Spleen (tissue), 11 donors: ENCODE measurements around the gene RPS6KC1. TPM values are rescaled to one million over a fixed set of nuclear protein-coding genes. Genes with fewer than 3 reads are reported as not detected.
"Not testable (repeated sequence)": the region's sequence is repeated elsewhere in the genome, so short reads cannot be mapped to it uniquely, and the experiment has no call there.

Experiments used
- DNase-seq: peaks from one replicate; pipeline ENCODE4 v3.0.0-alpha.2; 2020
- H3K27ac ChIP-seq, 8 donors: fragments of 200-600 bp; sonication (generic) in 7 of 8; 1 replicate in 4 of 8; 2 replicates in 4 of 8; pipeline versions ENCODE4 v1.5.0 to v1.8.0; 2016 to 2021; ENCODE audit warnings: inconsistent platforms in 4 of 8, mild to moderate bottlenecking in 4 of 8, moderate library complexity in 1 of 8
- H3K27me3 ChIP-seq, 7 donors: fragments of 200-600 bp; sonication (generic) in 6 of 7; replicated peaks in 1 of 7; 1 replicate in 4 of 7; 2 replicates in 3 of 7; pipeline versions ENCODE4 v1.5.0 to v1.8.0; 2016 to 2021; ENCODE audit warnings: inconsistent platforms in 3 of 7, mild to moderate bottlenecking in 1 of 7
- H3K36me3 ChIP-seq, 6 donors: fragments of 200-600 bp; sonication (generic) in 5 of 6; 1 replicate in 4 of 6; 2 replicates in 2 of 6; pipeline versions ENCODE4 v1.5.0 to v1.8.0; 2016 to 2021; ENCODE audit warnings: inconsistent platforms in 2 of 6
- H3K4me1 ChIP-seq, 6 donors: fragments of 200-600 bp; sonication (generic) in 5 of 6; 1 replicate in 3 of 6; 2 replicates in 3 of 6; pipeline versions ENCODE4 v1.5.0 to v1.8.0; 2016 to 2021; ENCODE audit warnings: inconsistent platforms in 3 of 6
- H3K4me3 ChIP-seq, 8 donors: fragments of 200-600 bp; sonication (generic) in 7 of 8; 1 replicate in 4 of 8; 2 replicates in 4 of 8; pipeline versions ENCODE4 v1.5.0 to v1.8.0; 2016 to 2021; ENCODE audit warnings: inconsistent platforms in 4 of 8, mild to moderate bottlenecking in 4 of 8, moderate library complexity in 2 of 8
- H3K9me3 ChIP-seq, 8 donors: fragments of 200-600 bp; sonication (generic) in 7 of 8; 1 replicate in 4 of 8; 2 replicates in 4 of 8; pipeline versions ENCODE4 v1.5.0 to v1.8.0; 2016 to 2021; ENCODE audit warnings: inconsistent platforms in 4 of 8
- POLR2A ChIP-seq, 3 donors: fragments of 450-650 bp; IDR thresholded peaks; one replicate each; pipeline ENCODE4 v1.5.1; 2017; ENCODE audit warnings: antibody characterized with exemption in 3 of 3, mild to moderate bottlenecking in 1 of 3
- POLR2AphosphoS5 ChIP-seq, 3 donors: sonication (generic); formaldehyde crosslinking; IDR thresholded peaks; one replicate each; pipeline ENCODE4 v1.5.1; 2017; ENCODE audit warnings: antibody characterized with exemption in 3 of 3
- WGBS, 5 donors: extraction: QIAGEN DNeasy Blood & Tissue Kit in 3 of 5; methylation state at CpG; one replicate each; pipeline versions ENCODE4 v1.1.5 to v1.1.7; 2013 to 2018; 5-methylcytosine and 5-hydroxymethylcytosine counted together
- intact Hi-C: fragments of 100-400 bp; cut with DNase I; formaldehyde crosslinking; loops from one replicate; pipeline ENCODE4 v1.15.0; 2023; ENCODE audit warnings: low total_unique reads
- polyA plus RNA-seq, 3 donors: library from polyadenylated mRNA; stranded (reverse); fragments of 200-250 nt; gene quantifications; one replicate each; pipeline ENCODE4 v1.2.1, GENCODE V29; 2013
- total RNA-seq, 7 donors: library from RNA; depleted of rRNA in 3 of 7; stranded (reverse); fragments of >200 nt in 3 of 7; fragmentation: NEBNext Ultra II Directional in 4 of 7; extraction: Animal tissue kit (Norgen Biotek cat#: 25700) in 4 of 7; gene quantifications; one replicate each; pipeline versions ENCODE4 v1.1.0 to v1.2.1, GENCODE V29; 2016 to 2021
- TF ChIP-seq, protein P1 (sequence below), 11 experiments: fragments of 200-600 bp in 7 of 11; fragments of 450-650 bp in 4 of 11; sonication (generic) in 4 of 11; IDR thresholded peaks in 8 of 11; conservative IDR thresholded peaks in 3 of 11; 1 replicate in 7 of 11; 2 replicates in 4 of 11; pipeline versions ENCODE4 v1.4.0 to v1.8.0; 2016 to 2021; ENCODE audit warnings: antibody characterized with exemption in 11 of 11, inconsistent platforms in 4 of 11, mild to moderate bottlenecking in 1 of 11
- donor health status: healthy with polysubstance abuse.
- donor health status: DM: no; HTN: no; CAD: no; lungs with moderate emphysema.
- donor health status: DM: no; HTN: no; CAD: no.
- donor health status: Bipolar disorder and iron deficiency.
- donor health status: healthy.
- donor health status: DM: no; HTN: no; CAD: no.
- donor health status: DM: yes; HTN: yes; CAD: no.

The RPS6KC1 gene
- total and polyA plus RNA-seq, 10 donors, result 2.8 to 33.5 (median 22.9) TPM

DNA sequence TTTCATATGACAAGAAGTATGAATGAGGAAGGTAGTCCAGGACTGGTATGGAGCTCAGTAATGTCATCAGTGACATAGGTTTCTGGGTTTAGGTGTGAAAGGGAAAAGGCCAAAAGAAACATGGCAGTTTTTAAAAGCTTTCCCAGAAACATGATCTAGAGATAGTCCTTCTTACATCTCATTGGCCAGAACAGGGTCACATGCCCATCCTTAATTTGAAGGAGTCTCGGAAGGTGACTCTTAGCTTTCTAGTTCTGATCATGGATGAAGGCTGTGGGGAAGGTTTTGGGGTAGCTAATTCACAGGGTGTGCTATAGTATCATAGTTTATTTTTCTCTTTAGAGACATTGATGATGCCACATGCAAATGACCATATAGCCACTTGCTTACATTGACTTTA is 55.3 kb downstream of the RPS6KC1 start:
- no peak overlapping the region for H3K4me3 ChIP-seq
- H3K4me1 ChIP-seq, result peaks cover 0 to 21% (median 11%) of the 10 kb centered on the region in 6 donors
- no peak for DNase-seq
- H3K27ac ChIP-seq, result no peak overlapping the region
- peaks cover 0 to 6% (median 0%) of the 10 kb centered on the region in 8 donors for H3K9me3 ChIP-seq
- H3K27me3 ChIP-seq, result no peaks in the 10 kb centered on the region
- whole genome bisulfite sequencing, 5 donors, result 90 to 100% (median 97%) methylated on average over 1 of the region's 1 CpG
- TF ChIP-seq, protein P1, sequence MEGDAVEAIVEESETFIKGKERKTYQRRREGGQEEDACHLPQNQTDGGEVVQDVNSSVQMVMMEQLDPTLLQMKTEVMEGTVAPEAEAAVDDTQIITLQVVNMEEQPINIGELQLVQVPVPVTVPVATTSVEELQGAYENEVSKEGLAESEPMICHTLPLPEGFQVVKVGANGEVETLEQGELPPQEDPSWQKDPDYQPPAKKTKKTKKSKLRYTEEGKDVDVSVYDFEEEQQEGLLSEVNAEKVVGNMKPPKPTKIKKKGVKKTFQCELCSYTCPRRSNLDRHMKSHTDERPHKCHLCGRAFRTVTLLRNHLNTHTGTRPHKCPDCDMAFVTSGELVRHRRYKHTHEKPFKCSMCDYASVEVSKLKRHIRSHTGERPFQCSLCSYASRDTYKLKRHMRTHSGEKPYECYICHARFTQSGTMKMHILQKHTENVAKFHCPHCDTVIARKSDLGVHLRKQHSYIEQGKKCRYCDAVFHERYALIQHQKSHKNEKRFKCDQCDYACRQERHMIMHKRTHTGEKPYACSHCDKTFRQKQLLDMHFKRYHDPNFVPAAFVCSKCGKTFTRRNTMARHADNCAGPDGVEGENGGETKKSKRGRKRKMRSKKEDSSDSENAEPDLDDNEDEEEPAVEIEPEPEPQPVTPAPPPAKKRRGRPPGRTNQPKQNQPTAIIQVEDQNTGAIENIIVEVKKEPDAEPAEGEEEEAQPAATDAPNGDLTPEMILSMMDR (IDR thresholded peaks at IDR 0.05 in 8 of 11, conservative IDR thresholded peaks at IDR 0.05 in 3 of 11), result no peak
- no peak for TF ChIP-seq POLR2AphosphoS5 (IDR thresholded peaks at IDR 0.05)
- no peak for TF ChIP-seq POLR2A (IDR thresholded peaks at IDR 0.05)
- intact Hi-C loops, result no loop called here
- peaks cover 0 to 17% (median 0%) of the 10 kb centered on the region in 6 donors for H3K36me3 ChIP-seq

DNA sequence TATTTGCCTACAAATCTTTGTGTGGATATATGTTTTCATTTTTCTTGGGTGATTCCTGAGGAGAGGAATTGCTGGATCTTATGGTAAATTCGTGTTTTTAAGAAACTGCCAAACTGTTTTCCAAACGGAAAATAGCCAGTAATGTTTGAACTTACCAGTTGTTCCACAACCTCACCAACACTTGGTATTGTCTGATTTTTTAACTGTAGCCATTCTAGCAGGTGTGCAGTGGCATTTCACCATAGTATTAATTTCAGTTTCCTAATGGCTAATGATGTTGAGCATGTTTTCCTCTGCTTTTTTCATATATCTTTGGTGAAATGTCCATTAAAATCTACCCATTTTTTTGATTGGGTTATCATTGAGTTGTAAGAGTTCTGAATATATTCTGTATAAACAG is 56.6 kb downstream of the RPS6KC1 start:
- Histone ChIP-seq H3K36me3 (peaks cover 0 to 17% (median 0%) of the 10 kb centered on the region in 6 donors), H3K4me1 (peaks cover 0 to 30% (median 15%) of the 10 kb centered on the region in 6 donors), H3K27me3 (no peaks in the 10 kb centered on the region), H3K27ac (no peak overlapping the region), H3K4me3 (no peak overlapping the region), H3K9me3 (peaks cover 0 to 6% (median 0%) of the 10 kb centered on the region in 8 donors)
- 94 to 99% (median 95%) methylated on average over 2 of the region's 2 CpGs for WGBS, 5 donors
- DNase-seq, result no peak
- no peak for TF ChIP-seq POLR2A (IDR thresholded peaks at IDR 0.05)
- no peak for TF ChIP-seq POLR2AphosphoS5 (IDR thresholded peaks at IDR 0.05)
- TF ChIP-seq, protein P1 (IDR thresholded peaks at IDR 0.05 in 8 of 11, conservative IDR thresholded peaks at IDR 0.05 in 3 of 11), result no peak
- intact Hi-C loops, result no loop called here

DNA sequence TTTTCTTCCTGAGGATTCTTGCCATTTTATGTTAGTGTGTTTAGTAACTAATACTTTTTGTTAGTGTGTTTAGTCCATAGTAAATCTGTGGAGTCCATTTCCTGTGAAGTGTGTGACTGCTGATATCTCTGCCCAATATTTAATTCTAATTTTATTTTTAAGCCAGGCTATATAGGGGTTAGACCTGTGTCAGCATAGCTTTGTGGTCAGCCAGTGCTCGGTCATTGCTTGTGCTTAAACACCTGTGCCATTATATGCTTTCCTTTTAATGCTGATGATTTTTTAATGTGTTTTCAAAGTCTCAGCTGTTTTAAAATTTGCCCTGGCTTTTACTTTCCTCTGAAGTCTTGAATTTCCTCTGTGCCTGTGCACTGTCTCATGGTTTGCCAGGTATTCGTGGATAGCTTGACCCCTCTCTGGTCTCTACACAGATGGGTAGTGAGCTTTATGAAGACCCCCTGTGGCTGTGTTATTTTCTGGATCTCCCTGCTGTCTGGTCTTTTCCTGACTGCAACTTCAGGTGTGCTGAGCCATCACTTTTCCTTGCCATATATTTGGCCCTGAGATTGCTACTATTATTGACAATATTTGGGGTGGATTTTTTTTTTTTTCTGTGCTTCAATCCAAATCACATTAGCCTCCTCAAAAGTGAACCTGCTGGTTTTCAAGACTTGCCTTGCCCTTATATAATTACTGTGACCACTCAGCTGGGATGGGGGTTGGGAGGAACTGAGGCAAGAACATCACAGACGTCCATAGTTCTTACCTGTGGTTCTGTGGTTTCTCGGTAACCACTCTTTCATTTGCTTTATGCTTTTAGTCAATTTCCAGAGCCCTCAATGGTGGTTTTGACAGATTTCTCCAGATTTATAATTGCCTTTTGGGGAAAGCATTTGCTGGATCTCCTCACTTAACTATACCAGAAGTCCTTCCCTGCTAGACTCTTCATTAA is 59.6 kb downstream of the RPS6KC1 start:
- Histone ChIP-seq H3K9me3 (peaks cover 0 to 6% (median 0%) of the 10 kb centered on the region in 8 donors), H3K4me3 (no peak overlapping the region), H3K4me1 (peaks cover 0 to 23% (median 15%) of the 10 kb centered on the region in 6 donors), H3K27ac (peak overlapping the region in 1 of 8 donors; percentile 24), H3K27me3 (no peaks in the 10 kb centered on the region), H3K36me3 (peaks cover 0 to 17% (median 0%) of the 10 kb centered on the region in 6 donors)
- WGBS, 5 donors, result 50 to 59% (median 55%) methylated on average over 4 of the region's 4 CpGs
- TF ChIP-seq POLR2A (IDR thresholded peaks at IDR 0.05) (no peak), POLR2AphosphoS5 (IDR thresholded peaks at IDR 0.05) (no peak)
- TF ChIP-seq, protein P1 (IDR thresholded peaks at IDR 0.05 in 8 of 11, conservative IDR thresholded peaks at IDR 0.05 in 3 of 11), result no peak
- DNase-seq, result no peak
- intact Hi-C loops, result no loop called here

DNA sequence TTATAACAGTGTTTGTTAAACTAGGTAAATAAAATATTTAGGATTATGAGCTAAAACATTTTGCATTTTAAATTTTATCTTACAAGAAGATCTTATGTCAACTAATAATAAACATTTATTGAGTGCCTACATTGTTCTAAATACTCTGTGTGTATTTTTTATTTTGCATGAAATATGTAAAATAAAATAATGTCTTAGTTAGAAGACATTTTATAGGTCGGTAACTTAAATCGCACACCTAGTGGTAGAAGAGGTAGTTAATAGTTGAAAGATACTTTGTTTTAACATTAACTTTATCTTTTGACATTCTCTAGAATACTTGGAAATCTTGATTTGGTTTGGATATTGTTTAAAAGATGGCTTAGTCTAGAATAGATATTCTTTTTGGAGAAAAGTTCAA is 60.5 kb downstream of the RPS6KC1 start:
- DNase-seq, result no peak
- no peak overlapping the region for H3K4me3 ChIP-seq
- WGBS, 5 donors, result 93 to 99% (median 95%) methylated on average over 2 of the region's 2 CpGs
- no peak for TF ChIP-seq POLR2AphosphoS5 (IDR thresholded peaks at IDR 0.05)
- TF ChIP-seq, protein P1 (IDR thresholded peaks at IDR 0.05 in 8 of 11, conservative IDR thresholded peaks at IDR 0.05 in 3 of 11), result no peak
- H3K9me3 ChIP-seq, result peaks cover 0 to 6% (median 0%) of the 10 kb centered on the region in 8 donors
- H3K27me3 ChIP-seq, result no peaks in the 10 kb centered on the region
- no peak overlapping the region for H3K27ac ChIP-seq
- intact Hi-C loops, result no loop called here
- H3K4me1 ChIP-seq, result peaks cover 0 to 23% (median 15%) of the 10 kb centered on the region in 6 donors
- H3K36me3 ChIP-seq, result peaks cover 0 to 13% (median 0%) of the 10 kb centered on the region in 6 donors

DNA sequence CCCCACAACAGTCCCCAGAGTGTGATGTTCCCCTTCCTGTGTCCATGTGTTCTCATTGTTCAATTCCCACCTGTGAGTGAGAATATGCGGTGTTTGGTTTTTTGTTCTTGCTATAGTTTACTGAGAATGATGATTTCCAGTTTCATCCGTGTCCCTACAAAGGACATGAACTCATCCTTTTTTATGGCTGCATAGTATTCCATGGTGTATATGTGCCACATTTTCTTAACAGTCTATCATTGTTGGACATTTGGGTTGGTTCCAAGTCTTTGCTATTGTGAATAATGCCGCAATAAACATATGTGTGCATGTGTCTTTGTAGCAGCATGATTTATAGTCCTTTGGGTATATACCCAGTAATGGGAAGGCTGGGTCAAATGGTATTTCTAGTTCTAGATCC is 61.7 kb downstream of the RPS6KC1 start:
- H3K36me3 ChIP-seq, H3K27ac ChIP-seq, H3K9me3 ChIP-seq, DNase-seq, intact Hi-C loops, H3K27me3 ChIP-seq, H3K4me3 ChIP-seq: not testable (repeated sequence)
- WGBS, 5 donors, result 93 to 100% (median 100%) methylated on average over 3 of the region's 3 CpGs
- H3K4me1 ChIP-seq, result peaks cover 0 to 23% (median 15%) of the 10 kb centered on the region in 6 donors

DNA sequence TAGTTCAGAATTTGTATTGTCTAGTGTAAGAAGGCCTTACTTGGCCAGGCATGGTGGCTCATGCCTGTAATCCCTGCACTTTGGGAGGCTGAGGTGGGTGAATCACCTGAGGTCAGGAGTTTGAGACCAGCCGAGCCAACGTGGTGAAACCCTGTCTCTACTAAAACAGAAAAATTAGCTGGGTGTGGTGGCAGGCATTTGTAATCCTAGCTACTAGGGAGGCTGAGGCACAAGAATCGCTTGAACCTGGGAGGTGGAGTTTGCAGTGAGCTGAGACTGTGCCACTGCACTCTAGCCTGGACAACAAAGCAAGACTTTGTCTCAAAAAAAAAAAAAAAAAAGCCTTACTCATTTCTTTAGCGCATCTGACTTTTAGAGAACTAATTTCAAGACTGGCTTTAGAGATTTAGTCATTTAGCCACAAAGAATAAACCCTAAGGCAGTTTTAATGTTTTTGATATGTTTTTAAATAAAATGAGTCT is 66.7 kb downstream of the RPS6KC1 start:
- H3K27me3 ChIP-seq, H3K27ac ChIP-seq, intact Hi-C loops, H3K36me3 ChIP-seq, H3K4me3 ChIP-seq, H3K4me1 ChIP-seq, DNase-seq, H3K9me3 ChIP-seq: not testable (repeated sequence)
- WGBS, 5 donors, result 74 to 88% (median 85%) methylated on average over 4 of the region's 4 CpGs
